GM19452 (cell line): ENCODE results near the gene SHISA5.

Experiments used
- ATAC-seq: cut with Tn5 transposase; IDR thresholded peaks from one replicate; pipeline ENCODE4 v1.9.1; 2021; ENCODE audit not compliant: unreplicated experiment

SHISA5 gene

GRCh38 chr3:48419149-48419548, 84.8 kb downstream of the SHISA5 start:
- no peak for ATAC-seq

- no peak for ATAC-seq
Measured at GRCh38 chr3:48418651-48419050, 85.3 kb downstream of the SHISA5 start.

- no peak for ATAC-seq
Measured at GRCh38 chr3:48418140-48418539, 85.8 kb downstream of the SHISA5 start.
